Left kidney (tissue), 2 donors: ENCODE measurements around the gene TBC1D1. TPM values are rescaled to one million over a fixed set of nuclear protein-coding genes. Genes with fewer than 3 reads are reported as not detected.
A peak's percentile ranks its signal among the peaks of the same experiment; 100 is the strongest.

ENCODE experiments used
- DNase-seq: peaks from one replicate; pipeline ENCODE4 v3.0.0-alpha.2; 2013
- polyA plus RNA-seq: library from polyadenylated mRNA; unstranded; fragments of 120-200 nt; gene quantifications from one replicate; pipeline ENCODE4 v1.2.1, GENCODE V29; 2013; ENCODE audit not compliant: insufficient read length

TBC1D1 gene
- polyA plus RNA-seq, 1 donor, result 197 TPM

- DNase-seq, result no peak
These were observed 158.8 kb downstream of the TBC1D1 start for GRCh38 chr4:38049545-38050170.

GRCh38 chr4:38050560-38051350, 159.9 kb downstream of the TBC1D1 start:
- DNase-seq, result no peak

GRCh38 chr4:38055566-38055965, 164.7 kb downstream of the TBC1D1 start:
- DNase-seq, result no peak

GRCh38 chr4:38056011-38056685, 165.3 kb downstream of the TBC1D1 start:
- no peak for DNase-seq

DNA sequence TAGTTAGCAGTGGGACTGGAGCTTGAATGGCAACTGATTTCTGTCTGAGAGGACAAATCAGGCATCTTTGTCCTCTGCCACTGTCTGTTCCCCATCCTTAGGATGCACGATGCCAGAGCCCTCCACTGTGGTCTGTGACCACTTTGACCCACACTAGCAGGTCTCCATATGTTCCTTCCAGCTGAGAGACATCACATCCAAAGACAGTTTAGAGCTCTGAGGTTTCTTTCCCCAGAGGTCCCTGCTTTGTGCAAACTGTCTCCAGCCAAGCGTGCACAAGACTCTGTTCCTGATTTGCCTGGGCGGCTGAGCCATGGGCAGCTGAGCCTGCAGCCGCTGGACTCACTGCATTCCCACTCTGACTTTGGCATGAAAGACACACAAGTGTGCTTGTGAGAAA, 167.3 kb downstream of the TBC1D1 start:
- no peak for DNase-seq

- no peak for DNase-seq
These were observed 170.0 kb downstream of the TBC1D1 start for GRCh38 chr4:38060829-38061431.

GRCh38 chr4:38062088-38062775, 171.3 kb downstream of the TBC1D1 start:
- DNase-seq, result peak; percentile 90

GRCh38 chr4:38062776-38063097, 171.9 kb downstream of the TBC1D1 start:
- no peak for DNase-seq

DNA sequence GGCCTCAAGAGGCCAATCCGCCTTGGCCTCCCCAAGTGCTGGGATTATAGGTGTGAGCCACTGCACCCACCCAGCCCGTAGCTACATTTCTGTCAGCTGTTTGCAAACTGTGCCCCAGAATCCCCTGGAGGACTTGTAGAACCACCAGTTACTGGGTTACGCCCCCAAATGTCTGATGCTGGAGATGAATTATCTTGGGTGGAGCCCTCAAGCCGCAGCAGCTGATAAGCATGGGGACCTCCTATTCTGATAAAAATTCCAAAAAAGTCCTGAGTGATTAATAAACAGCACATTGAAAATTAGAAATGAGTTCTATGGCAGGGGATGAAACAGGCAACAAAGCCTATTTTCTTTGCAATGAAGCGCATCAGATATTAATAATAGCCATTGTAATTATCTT, 174.3 kb downstream of the TBC1D1 start:
- DNase-seq, result no peak

DNA sequence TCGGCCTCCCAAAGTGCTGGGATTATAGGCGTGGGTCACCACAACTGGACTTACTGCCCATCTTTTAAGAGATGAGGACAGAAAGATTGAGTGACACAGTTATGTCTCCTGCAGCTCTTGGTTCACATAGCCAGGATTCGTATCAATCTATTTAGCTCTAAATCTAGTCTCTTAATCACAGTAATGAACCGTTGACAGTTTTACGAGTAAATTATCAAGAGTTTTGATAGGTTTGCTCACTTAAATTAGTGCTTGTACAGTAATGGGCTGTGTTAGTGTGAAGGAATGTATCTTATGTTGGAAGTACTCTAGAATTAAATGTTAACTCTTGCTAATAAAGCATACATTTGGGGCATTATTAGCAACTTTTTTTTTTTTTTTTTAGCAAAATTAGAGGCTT, 175.0 kb downstream of the TBC1D1 start:
- no peak for DNase-seq

DNA sequence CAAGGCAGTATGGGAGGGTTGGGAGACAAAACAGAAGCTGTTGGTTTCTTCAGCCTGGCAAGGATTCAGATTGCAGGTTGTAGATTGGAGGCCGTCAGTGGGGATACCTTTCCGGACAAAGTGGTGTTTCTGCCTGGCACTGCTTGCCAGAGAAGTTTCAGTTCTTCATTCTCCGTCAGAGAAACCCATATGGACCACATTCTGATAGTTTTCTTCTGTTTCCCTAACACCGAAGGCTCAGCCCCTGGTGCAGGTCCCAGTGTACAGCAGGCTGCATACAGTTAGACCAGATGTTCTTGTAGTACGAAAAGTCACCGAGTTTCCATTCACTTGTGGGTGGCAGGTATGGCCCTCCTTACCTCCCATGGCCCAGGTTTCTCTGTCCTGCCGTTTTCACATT, 176.6 kb downstream of the TBC1D1 start:
- DNase-seq, result no peak

DNA sequence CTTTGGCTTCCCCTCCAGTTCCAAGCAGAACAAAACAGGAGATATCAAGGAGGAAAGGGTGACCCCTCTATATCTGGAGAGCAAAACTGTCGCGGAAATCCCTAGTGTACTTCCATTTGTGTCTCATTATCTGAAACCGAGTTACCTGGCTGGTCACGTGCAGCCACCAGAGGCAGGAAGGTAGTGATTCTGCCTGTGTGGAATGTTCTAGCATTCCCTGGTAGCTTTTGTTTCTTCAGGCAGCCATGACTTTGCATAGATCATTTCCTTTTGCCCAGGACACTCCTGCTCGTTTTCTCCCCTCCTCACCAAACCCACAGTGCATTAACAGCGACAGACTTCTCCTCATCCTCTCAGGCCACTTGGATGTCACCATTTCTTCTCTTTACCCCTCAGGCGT, 177.2 kb downstream of the TBC1D1 start:
- no peak for DNase-seq

DNA sequence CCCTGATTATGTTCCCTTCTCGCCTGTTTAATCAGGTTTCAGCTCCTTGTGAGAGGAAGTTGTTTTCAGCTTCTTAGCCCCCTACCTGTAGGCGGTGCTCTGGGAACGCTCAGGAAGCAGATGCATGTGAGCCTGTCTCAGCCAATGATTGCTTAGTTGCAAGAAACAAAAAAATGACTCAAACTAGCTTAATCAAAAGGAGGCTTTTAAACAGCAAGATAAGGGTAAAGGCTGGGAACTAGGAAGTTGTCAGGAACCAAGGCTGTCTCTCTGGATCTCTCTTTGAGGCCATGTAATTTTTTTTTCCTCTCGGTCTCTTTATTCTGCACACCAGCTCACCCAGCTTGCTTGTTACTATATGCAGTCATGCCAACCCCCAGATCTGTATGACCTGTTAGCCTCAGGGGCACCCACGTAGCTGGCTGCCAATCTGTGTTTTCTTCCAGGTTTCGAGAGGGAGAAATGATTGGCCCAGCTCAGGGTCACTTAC, 178.4 kb downstream of the TBC1D1 start:
- DNase-seq, result no peak

DNA sequence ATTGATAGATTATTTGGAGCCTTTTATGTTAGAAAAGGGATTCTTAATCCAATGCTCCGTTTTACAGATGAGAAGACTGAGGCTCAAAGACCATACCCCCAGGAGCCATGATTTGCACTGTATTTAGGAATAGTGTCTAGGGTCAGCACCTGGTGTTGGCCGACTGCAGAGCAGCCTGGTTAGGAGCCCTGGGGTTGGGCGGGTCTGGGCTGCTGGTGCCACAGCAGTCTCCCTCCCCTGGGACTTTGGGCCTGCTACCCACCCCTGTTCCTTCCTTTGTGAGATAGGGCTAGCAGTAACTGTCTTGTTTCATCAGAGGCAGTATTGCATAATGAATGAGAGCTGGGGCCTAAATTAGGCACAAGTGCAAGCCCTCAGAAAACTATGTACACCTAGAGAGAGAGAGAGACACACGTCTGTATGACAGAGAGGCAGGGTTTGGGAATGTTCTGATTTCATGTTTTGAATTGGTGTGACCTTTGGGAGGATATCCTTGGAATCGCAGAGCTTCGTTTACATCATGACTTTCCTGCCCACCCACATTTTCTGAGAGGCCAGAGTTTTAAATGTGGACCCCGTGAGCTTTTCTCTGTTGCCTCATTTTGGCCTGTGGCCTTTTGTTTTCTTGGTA, 181.0 kb downstream of the TBC1D1 start:
- no peak for DNase-seq

DNA sequence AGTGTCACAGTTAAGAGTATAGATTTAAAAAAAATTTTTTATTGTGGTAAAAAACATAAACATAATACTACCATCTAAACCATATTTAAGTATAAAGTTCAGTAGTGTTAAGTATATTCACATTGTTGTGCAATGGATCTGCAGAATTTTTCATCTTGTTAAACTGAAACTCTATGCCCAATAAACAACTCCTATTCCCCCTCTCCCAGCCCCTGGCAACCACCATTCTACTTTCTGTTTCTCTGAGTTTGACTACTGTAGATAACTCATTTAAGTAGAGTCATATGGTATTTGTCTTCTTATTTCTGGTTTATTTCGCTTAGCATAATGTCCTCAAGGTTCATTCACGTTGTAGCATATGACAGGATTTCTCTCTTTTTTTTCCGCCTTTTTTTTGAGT, 181.7 kb downstream of the TBC1D1 start:
- no peak for DNase-seq

DNA sequence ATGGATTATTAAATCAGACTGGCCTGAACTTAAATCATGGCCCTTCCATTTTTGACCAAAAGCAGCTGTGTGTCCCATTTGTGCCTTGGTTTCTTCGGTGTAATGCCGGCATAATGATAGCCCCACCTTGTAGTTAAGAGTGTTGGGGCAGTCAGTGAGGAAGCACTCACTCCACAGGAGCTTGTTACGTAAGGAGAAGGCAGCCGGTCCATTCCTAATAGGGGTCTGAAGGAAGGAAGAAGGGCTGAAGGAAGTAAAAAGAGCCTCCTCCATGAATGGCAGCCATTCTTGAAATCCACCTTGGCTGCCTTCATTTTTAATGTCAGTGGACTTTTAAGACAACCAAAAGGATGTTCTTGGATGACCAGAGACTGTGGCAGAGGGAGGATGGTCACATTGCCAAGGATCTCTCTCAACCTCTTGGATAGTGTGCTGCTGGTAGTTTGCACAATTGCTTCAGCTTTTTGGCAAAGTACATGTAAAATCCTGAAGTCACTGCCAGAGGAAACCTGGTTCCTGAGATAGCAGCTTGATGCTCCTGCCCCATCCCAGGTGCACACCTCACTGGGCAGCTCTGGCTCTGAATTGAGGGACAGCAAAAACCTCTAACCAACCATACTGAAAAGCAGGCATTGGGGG, 182.8 kb downstream of the TBC1D1 start:
- DNase-seq, result no peak

GRCh38 chr4:38075370-38076152, 184.7 kb downstream of the TBC1D1 start:
- no peak for DNase-seq

DNA sequence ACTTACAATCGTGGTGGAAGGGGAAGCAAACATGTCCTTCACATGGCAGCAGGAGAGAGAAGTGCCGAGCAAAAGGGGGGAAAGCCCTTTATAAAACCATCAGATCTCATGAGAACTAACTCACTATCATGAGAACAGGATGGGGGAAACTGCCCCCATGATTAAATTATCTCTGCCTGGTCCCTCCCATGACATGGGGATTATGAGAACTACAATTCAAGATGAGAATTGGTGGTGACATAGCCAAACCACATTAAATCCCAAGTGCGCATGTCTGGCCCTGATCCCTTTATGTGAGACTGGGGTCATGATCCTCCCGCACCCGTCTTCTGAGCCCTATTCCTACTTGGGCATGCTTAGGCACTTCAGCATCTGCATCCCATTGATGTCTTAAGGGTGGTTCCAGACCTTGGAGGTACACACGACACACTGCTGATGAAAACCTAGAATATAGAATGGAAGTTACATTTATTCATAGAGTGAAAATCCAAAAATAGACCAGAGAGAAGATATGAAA, 185.3 kb downstream of the TBC1D1 start:
- no peak for DNase-seq

DNA sequence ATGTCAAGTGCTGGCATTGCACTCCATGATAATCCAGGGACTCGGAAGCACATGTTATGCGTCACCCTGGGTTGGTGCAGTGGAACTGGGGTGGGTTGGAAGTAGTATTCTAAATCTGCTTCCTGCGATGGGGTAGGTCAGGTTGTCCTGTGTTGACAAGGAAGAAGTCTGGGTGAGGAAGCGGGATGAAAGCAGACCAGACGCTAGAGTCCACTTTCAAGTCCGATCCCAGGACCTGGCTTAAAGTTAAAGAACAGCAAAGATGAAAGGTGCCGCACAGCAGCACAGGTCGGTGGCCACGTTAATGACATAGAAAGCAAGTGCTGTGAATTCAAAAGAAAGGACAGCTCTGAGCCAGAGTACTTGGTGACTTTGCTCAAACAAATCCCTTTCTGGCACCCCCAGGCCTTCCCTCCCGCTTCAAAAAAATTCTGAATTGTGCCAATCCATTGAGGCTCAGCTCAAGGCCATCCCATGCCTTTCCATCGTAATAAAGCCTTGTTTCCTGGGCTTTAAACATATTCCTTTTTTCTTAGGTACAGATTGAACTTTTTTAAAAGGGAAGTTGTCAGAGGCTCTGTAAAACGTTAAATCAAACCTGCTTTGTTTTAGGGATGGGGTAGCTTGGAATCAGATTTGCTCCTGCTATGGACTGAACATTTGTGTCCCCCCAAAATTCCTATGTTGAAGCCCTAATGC, 187.1 kb downstream of the TBC1D1 start:
- DNase-seq, result no peak
